HG02588 (cell line): Measurements from ENCODE around the gene CACNG5.

Experiments used
- ATAC-seq: cut with Tn5 transposase; IDR thresholded peaks from one replicate; pipeline ENCODE4 v1.9.1; 2021; ENCODE audit warnings: mild to moderate bottlenecking, moderate library complexity; ENCODE audit not compliant: unreplicated experiment

CACNG5 gene

GRCh38 chr17:66834919-66835454, at the start of gene CACNG5:
Gene CACNG5, plus strand, starts transcription at chr17:66835117. Its CDS starts 42,216 bp downstream, at chr17:66877333.
- no peak for ATAC-seq

GRCh38 chr17:66786107-66786506, 48.8 kb upstream of the CACNG5 start:
- no peak for ATAC-seq

DNA sequence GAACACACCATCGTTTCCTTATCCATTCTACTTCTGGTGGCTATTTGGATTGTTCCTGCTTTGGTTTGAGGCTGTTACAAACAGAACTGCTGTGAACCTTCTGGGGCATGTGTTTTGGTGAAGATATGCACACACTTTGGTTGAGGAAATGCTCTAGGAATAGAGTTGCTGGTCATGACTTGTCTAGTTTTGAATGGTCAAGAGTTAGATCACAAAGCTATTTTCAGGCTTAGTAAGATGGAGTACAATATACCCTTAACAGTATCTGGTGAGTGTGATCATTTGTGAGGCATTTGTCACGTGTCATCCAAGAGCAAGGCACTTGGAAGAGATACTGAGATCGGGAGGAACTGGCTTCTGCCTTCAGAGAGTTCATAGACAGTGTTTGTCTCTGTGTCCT, 47.0 kb upstream of the CACNG5 start:
- no peak for ATAC-seq

DNA sequence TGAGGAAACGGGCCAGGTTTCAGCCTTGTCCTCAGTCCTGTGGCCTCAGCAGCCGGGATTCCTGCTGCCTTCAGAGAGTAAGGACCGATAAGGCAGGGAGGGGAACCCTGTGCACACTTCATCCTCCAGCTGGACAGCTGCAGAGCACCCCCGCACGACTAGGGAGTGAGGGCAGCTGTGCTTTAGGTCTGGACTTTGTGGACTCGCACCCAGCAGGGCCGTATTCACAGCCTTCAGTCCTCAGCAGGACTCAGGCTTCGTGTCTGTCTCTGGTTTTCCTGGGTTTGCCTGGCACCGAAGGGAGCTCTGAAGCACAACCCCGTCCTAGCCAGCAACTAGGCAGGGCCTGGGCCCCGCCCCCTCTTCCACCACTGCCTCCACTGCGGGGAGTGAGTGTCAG, 45.8 kb upstream of the CACNG5 start:
- ATAC-seq, result no peak

DNA sequence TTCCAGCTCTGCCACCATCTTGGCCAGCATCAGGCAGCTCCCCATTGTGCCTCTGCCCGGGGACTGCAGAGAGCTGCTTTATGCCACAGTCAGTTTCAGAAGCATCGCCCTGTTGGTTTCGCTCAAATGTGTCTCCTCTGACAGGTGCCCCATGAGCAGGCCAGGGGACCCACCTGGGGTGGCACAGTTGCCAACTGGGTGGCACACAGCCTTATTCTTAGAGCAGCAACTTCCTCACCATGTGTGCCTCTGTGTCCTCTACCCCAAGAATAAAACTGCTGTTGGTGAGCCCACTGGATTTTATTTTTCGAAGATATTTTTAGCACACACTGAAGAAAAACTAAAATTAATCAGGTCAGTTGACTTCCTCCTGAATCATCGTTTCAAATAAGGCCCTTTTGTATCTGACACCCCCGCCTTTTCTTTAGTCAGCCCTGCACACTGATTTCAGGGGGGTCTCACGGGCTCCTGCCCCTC, 44.9 kb upstream of the CACNG5 start:
- no peak for ATAC-seq

GRCh38 chr17:66790501-66791061, 44.3 kb upstream of the CACNG5 start:
- no peak for ATAC-seq

- no peak for ATAC-seq
Observed at GRCh38 chr17:66791347-66791746, 43.6 kb upstream of the CACNG5 start.

DNA sequence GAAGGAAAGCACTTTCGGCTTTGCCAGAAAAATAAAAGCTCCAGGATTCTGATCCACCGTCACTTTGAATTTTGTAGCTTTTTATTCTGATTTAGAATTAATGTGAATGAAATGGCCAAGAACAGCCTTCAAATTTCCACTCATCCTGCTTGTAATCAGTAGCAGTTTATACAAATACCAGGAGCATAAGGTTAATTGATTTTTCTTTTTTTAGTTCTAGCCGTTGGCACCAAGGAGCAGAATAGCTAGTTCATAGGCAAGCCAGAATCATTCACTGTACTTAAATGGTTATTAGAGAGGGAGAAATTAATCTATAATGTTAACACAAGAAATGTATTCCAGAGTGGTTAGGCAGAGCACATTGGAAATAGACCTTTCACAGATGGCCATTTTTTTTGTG, 41.1 kb upstream of the CACNG5 start:
- ATAC-seq, result no peak

- no peak for ATAC-seq
Observed at GRCh38 chr17:66795486-66795885, 39.4 kb upstream of the CACNG5 start.

DNA sequence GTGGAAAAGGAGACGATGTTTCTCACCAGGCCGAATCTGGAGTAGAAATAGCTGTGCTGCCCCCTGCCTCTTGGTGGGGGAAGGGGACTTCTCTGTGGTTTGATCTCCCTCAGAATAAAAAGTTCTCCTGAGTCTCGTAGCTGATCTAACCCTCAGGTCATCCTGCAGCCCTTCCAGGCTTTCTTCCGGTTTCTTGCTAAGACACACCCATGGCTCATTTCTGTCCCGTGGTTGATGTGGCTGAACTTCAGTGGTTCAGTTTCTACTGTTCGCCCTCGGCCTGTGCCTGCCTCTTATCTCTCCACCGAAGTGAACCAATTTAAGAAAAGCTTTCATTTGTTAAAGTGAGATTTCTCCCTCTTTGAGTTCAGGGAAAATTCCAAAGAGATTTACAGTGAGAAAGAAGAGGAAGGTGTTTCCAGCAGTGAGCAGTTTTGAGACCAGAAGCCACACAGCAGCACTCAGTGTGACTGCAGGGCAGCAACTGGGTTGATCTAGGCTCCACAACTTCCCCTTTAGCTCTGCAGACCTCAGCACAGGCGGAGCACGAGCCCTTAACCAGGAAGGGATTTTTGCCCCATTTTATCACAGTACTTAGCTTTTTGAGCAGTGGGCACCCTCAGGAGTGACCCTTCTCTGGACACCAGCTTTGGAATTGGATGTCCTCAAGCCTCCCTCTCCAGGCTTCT, 34.9 kb upstream of the CACNG5 start:
- no peak for ATAC-seq

- no peak for ATAC-seq
Observed at GRCh38 chr17:66803474-66803951, 31.4 kb upstream of the CACNG5 start.

DNA sequence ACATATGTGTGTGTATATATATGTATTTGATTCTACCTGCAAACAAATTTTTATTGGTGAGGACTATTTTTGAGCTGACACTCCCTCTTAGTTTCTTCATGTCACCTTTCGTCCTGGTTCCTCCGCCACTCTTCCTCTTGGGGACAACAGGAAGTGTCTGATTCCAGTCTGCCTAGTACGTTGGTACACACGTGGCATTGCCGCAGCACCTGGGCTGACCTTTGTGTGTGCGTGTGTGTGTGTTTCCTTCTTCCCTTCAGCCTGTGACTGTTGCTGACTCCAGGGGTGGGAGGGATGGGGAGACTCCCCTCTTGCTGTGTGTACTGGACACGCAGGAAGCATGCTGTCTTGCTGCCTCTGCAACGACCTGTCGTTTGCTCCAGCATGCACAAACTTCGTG, 29.4 kb upstream of the CACNG5 start:
- no peak for ATAC-seq

DNA sequence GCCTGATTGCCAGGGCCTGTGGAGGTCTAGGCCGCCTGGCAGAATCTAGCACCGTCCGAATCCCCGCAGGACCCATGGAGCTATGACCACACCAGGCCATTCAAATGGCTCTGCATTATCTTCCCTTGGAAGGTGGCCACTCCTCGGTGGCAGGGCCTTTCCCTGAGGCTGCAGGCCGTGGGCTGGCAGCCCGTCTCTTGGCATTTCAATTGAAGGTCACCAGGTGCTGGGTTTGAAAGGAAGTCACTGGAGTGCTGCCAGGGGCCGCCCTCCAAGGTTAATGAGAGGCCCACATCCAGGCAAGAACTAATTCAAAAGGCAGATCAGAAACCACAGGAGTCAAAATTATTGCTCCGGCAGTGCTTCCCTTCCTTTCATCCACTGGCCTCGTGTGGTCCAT, 27.7 kb upstream of the CACNG5 start:
- ATAC-seq, result no peak

DNA sequence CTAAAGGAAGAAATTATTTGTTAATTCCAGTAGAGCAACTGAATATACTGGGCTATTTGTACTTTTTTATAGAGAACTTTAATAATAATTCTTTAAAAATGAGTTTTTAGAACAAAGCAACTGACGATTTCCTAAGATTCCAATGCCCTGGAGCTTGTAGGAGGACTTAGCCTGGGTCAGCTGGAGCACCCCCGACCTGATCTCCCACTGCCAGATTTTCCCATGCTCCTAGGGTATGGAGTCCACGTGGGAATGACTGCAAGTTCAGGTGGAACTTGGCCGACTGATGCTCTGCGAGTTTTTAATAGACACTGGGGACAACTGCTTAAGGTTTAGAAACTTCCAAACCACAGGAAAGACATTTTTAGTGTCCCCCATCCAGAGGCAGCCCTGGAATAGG, 25.5 kb upstream of the CACNG5 start:
- ATAC-seq, result no peak

DNA sequence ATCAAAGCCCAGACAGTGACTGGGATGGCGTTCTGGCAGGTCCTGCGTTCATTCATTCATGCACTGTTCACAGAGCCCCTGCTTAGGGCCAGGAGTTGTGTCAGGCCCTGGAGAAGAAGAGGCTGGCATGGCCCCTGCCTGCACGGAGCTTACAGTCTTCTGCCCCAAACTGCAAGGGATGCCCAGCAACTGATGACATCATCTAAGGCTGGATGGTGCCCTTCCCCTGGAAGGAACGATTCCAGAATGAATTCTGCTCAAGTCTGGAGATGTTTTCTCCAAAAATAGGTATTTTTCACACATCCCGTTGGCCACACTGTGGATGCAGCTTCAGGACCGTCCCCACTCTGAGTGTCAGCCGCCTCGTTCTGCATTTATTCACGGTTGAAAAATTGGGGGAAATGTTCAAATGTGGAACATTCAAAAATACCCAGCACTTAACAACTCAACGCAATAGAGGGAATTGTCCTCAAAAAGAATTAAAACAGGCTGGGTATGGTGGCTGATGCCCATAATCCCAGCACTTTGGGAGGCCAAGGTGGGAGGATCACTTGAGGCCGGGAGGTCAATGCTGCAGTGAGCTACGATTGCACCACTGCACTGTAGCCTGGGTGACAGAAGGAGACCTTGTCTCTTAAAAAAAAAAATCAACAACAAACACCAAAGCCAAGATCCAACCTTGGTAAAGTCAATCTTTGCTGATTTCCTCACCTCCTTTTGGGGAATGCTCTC, 23.8 kb upstream of the CACNG5 start:
- no peak for ATAC-seq

DNA sequence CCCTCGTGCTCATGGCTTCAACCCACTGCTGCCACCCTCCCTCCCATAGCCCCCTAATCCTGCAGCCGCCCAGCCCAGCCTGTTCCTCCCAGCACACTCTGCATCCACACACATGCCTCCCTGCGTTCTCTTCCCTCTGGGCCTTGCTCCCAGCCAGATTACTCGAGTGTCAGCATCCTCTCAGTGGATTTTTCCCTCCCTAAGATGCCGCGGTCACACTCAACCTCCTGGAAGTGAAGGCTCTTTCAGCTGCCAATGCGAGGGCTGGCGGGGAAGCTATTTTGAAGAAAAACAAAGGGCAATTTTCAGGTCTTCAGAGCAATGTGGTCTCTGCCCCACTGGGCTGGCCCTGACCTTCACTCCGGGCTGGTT, 23.2 kb upstream of the CACNG5 start:
- ATAC-seq, result no peak

DNA sequence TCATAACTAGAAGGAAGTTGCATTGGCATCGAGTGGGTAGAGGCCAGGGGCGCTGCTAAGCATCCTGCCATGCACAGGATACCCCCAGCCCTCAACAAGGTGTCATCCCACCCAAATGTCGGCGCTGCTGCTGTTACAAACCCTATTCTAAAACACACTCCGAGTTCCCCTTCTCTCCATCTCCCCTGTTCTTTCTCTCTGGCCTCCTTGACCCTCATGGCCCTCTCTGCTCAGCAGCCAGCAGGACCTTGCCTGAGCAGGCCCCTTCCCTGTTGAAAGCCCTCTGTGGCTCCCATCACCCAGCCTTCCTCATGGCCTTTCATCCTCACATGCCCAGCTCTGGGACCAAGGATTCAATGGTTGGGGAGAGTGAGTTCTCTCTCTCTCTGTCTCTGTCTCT, 22.3 kb upstream of the CACNG5 start:
- ATAC-seq, result no peak

DNA sequence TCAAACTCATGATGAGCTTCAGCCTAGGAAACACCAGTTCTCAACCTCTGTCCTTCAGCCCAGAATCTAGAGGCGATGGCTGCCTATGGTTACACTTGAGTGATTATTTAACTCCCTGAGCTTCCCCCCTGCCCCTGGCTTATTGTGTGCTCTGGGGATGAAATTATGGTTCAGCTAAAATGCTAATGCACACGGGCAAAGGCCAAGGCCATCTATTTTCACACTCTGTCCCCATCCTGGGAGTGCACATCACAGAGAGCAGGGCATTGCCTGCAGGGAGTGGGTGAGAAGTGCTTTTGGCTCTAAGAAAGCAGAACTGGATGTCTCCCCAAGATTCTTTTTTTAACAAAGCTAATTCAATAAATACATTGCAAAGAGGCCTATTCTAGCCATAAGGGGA, 21.6 kb upstream of the CACNG5 start:
- no peak for ATAC-seq

DNA sequence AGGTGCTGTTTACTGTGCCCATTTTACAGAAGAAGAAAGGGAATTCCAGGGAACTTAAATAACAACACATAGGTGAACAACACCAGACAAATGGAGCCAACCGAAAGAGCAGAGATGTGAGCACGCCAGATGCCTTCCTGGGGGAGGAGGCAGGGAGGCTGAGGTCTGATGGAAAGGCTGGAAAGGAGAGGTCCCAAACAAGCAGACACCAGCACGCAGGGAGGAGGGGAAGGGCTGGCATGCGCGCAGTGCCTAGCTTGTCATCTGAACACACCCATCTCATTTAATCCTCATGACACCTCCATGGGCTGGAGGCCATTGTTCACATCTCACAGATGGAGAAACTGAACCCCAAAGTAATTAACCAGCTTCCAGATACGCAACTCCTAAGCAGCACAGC, 20.9 kb upstream of the CACNG5 start:
- no peak for ATAC-seq

- ATAC-seq, result no peak
Observed at GRCh38 chr17:66814570-66814969, 20.3 kb upstream of the CACNG5 start.

- no peak for ATAC-seq
Observed at GRCh38 chr17:66817750-66818149, 17.2 kb upstream of the CACNG5 start.

GRCh38 chr17:66819466-66819865, 15.5 kb upstream of the CACNG5 start:
- no peak for ATAC-seq
